H1 (cell line): ENCODE results near the gene ADGRL3. TPM values are rescaled to one million over a fixed set of nuclear protein-coding genes. Genes with fewer than 3 reads are reported as not detected.

Experiments
- CTCF ChIA-PET: fragments of 300-600 bp; sonication (Branson Sonifier 250); formaldehyde crosslinking; loops from one replicate; lab custom pipeline; 2021; ENCODE audit not compliant: partially characterized antibody; lab: Charles Lee
- POLR2A ChIA-PET: fragments of 300-600 bp; sonication (Branson Sonifier 250); formaldehyde crosslinking; loops from one replicate; lab custom pipeline; 2021; ENCODE audit warnings: inconsistent platforms; ENCODE audit not compliant: partially characterized antibody; lab: Charles Lee
- DNase-seq, 2 experiments: peaks; one replicate each; pipeline versions ENCODE4 v3.0.0 to v3.0.0-alpha.2; 2010 to 2022; ENCODE audit warnings: low spot score in 2 of 2, low read depth in 1 of 2, mixed read lengths in 1 of 2
- FAIRE-seq: peaks from 2 replicates; lab custom pipeline; 2011; peaks lifted over from hg19 to GRCh38; lab: Jason Lieb, UNC
- H2AFZ ChIP-seq: 2 replicates; pipeline ENCODE4 v1.8.1; 2012; ENCODE audit warnings: low read length, inconsistent platforms
- H2AK5ac ChIP-seq: 2 replicates; pipeline ENCODE4 v1.6.1; 2013; ENCODE audit warnings: low read depth, low read length
- H2BK120ac ChIP-seq: replicated peaks from 2 replicates; pipeline ENCODE3; 2013; ENCODE audit warnings: low read depth, low read length, inconsistent platforms
- H2BK12ac ChIP-seq: 2 replicates; pipeline ENCODE4 v1.6.1; 2013; ENCODE audit warnings: low read depth, low read length
- H2BK15ac ChIP-seq: 2 replicates; pipeline ENCODE4 v1.6.1; 2013; ENCODE audit warnings: low read length
- H2BK20ac ChIP-seq: 2 replicates; pipeline ENCODE4 v1.6.1; 2013; ENCODE audit warnings: low read length
- H2BK5ac ChIP-seq: 2 replicates; pipeline ENCODE4 v1.6.1; 2013; ENCODE audit warnings: low read depth, low read length
- H3K14ac ChIP-seq: 2 replicates; pipeline ENCODE4 v1.6.1; 2013; ENCODE audit warnings: inconsistent platforms; ENCODE audit not compliant: insufficient read length
- H3K18ac ChIP-seq: 2 replicates; pipeline ENCODE4 v1.6.1; 2013; ENCODE audit warnings: low read length; ENCODE audit errors: extremely low read depth
- H3K23ac ChIP-seq: 2 replicates; pipeline ENCODE4 v1.6.1; 2013; ENCODE audit warnings: inconsistent platforms; ENCODE audit not compliant: insufficient read length
- H3K23me2 ChIP-seq: 2 replicates; pipeline ENCODE4 v1.6.1; 2013; ENCODE audit warnings: low read depth, low read length
- H3K27ac ChIP-seq: 2 replicates; pipeline ENCODE4 v1.6.1; 2011; ENCODE audit warnings: low read depth, low read length, inconsistent platforms
- H3K27me3 ChIP-seq, 4 experiments: replicated peaks in 1 of 4; 1 replicate in 1 of 4; 2 replicates in 3 of 4; pipeline versions ENCODE4 v1.6.1 to v1.8.1; 2011 to 2013; ENCODE audit warnings: low read length in 3 of 4, mild to moderate bottlenecking in 3 of 4, inconsistent platforms in 2 of 4, mixed read lengths in 2 of 4, moderate library complexity in 1 of 4; ENCODE audit not compliant: control insufficient read depth in 3 of 4, insufficient read depth in 3 of 4; ENCODE audit errors: extremely low read depth in 1 of 4
- H3K36me3 ChIP-seq, 4 experiments: 2 replicates each; pipeline versions ENCODE4 v1.6.1 to v1.8.1; 2011 to 2013; ENCODE audit warnings: mild to moderate bottlenecking in 4 of 4, low read length in 3 of 4, moderate library complexity in 2 of 4, control low read depth in 1 of 4, inconsistent platforms in 1 of 4; ENCODE audit not compliant: insufficient read depth in 4 of 4, control insufficient read depth in 2 of 4
- H3K4ac ChIP-seq: replicated peaks from 2 replicates; pipeline ENCODE3; 2013; ENCODE audit warnings: low read length, low read depth, mixed read lengths, inconsistent platforms; ENCODE audit not compliant: insufficient read length
- H3K4me1 ChIP-seq, 4 experiments: replicated peaks in 1 of 4; 1 replicate in 1 of 4; 2 replicates in 3 of 4; pipeline versions ENCODE4 v1.6.1 to v1.8.1; 2011 to 2013; ENCODE audit warnings: low read length in 3 of 4, inconsistent platforms in 2 of 4, mixed read lengths in 1 of 4; ENCODE audit not compliant: insufficient read depth in 4 of 4, control insufficient read depth in 3 of 4
- H3K4me2 ChIP-seq, 2 experiments: 2 replicates each; pipeline versions ENCODE4 v1.6.1 to v1.8.1; 2011 to 2013; ENCODE audit warnings: low read depth in 2 of 2, low read length in 2 of 2, control low read depth in 1 of 2, inconsistent platforms in 1 of 2, mild to moderate bottlenecking in 1 of 2; ENCODE audit not compliant: insufficient read depth in 1 of 2
- H3K4me3 ChIP-seq, 4 experiments: fragments of 200-600, 300-600 bp in 1 of 4; sonication (generic), shearing (Covaris generic), sonication (Bioruptor Twin) in 1 of 4; 2 replicates each; pipeline versions ENCODE4 v1.5.1 to v1.8.1; 2011 to 2016; ENCODE audit warnings: low read length in 4 of 4, low read depth in 3 of 4, control low read depth in 2 of 4, inconsistent platforms in 2 of 4, mild to moderate bottlenecking in 2 of 4, mixed read lengths in 1 of 4, moderate library complexity in 1 of 4; ENCODE audit not compliant: insufficient read depth in 2 of 4; ENCODE audit errors: extremely low read depth in 1 of 4
- H3K56ac ChIP-seq: replicated peaks from 2 replicates; pipeline ENCODE3; 2013; ENCODE audit warnings: low read depth, mild to moderate bottlenecking, mixed read lengths, low read length, inconsistent platforms; ENCODE audit not compliant: insufficient read length
- H3K79me1 ChIP-seq: 2 replicates; pipeline ENCODE4 v1.6.1; 2013; ENCODE audit warnings: low read depth, low read length, control low read depth
- H3K79me2 ChIP-seq, 2 experiments: 2 replicates each; pipeline versions ENCODE4 v1.6.1 to v1.8.1; 2012 to 2013; ENCODE audit warnings: low read length in 2 of 2, mild to moderate bottlenecking in 2 of 2, inconsistent platforms in 1 of 2; ENCODE audit not compliant: insufficient read depth in 2 of 2, control insufficient read depth in 1 of 2
- H3K9ac ChIP-seq, 4 experiments: replicated peaks in 1 of 4; 1 replicate in 1 of 4; 2 replicates in 3 of 4; pipeline versions ENCODE4 v1.6.1 to v1.8.1; 2011 to 2013; ENCODE audit warnings: low read depth in 3 of 4, low read length in 3 of 4, control low read depth in 2 of 4, mild to moderate bottlenecking in 2 of 4, moderate library complexity in 2 of 4, inconsistent platforms in 1 of 4; ENCODE audit errors: extremely low read depth in 1 of 4
- H3K9me3 ChIP-seq, 2 experiments: 2 replicates each; pipeline versions ENCODE4 v1.6.1 to v1.8.1; 2012 to 2013; ENCODE audit warnings: mild to moderate bottlenecking in 2 of 2, moderate library complexity in 2 of 2, control low read depth in 1 of 2, inconsistent platforms in 1 of 2, low read depth in 1 of 2, low read length in 1 of 2, mixed read lengths in 1 of 2; ENCODE audit not compliant: insufficient read depth in 2 of 2
- H4K20me1 ChIP-seq, 2 experiments: replicated peaks in 1 of 2; 2 replicates each; pipeline versions ENCODE3 to v1.8.1; 2011 to 2013; ENCODE audit warnings: inconsistent platforms in 2 of 2, low read length in 2 of 2, mild to moderate bottlenecking in 1 of 2; ENCODE audit not compliant: insufficient read depth in 2 of 2, control insufficient read depth in 1 of 2
- H4K5ac ChIP-seq: 2 replicates; pipeline ENCODE4 v1.6.1; 2013; ENCODE audit warnings: low read length, low read depth, mixed read lengths, inconsistent platforms; ENCODE audit not compliant: insufficient read length
- H4K8ac ChIP-seq: 2 replicates; pipeline ENCODE4 v1.8.0; 2013; ENCODE audit warnings: mild to moderate bottlenecking, moderate library complexity, low read length, inconsistent platforms; ENCODE audit not compliant: insufficient read depth; ENCODE audit errors: extremely low read depth
- H4K91ac ChIP-seq: replicated peaks from 2 replicates; pipeline ENCODE3; 2013; ENCODE audit warnings: low read length, mixed read lengths, inconsistent platforms; ENCODE audit not compliant: insufficient read length
- CBX8 ChIP-seq: fragments of 300-800, 300-1000 bp; sonication (generic); IDR thresholded peaks from 2 replicates; pipeline ENCODE4 v1.7.1; 2016; ENCODE audit warnings: low read depth, low read length, borderline replicate concordance
- CTBP2 ChIP-seq: IDR thresholded peaks from 2 replicates; pipeline ENCODE4 v1.7.0; 2011; ENCODE audit warnings: borderline replicate concordance, mild to moderate bottlenecking, moderate library complexity, mixed read lengths, low read length; ENCODE audit not compliant: insufficient read depth, insufficient read length
- JUND ChIP-seq: IDR thresholded peaks from 2 replicates; pipeline ENCODE4 v1.6.1; 2011; ENCODE audit warnings: mild to moderate bottlenecking, improper control_type of control experiment, low read length
- POLR2A ChIP-seq, 2 experiments: IDR thresholded peaks; 1 replicate in 1 of 2; 2 replicates in 1 of 2; pipeline ENCODE4 v1.6.1; 2011; ENCODE audit warnings: low read depth in 2 of 2, low read length in 2 of 2, mild to moderate bottlenecking in 2 of 2; ENCODE audit errors: control extremely low read depth in 1 of 2
- SAP30 ChIP-seq: fragments of 300-600 bp; sonication (generic); IDR thresholded peaks from 2 replicates; pipeline ENCODE4 v1.7.1; 2012; ENCODE audit warnings: low read length, moderate library complexity, mild to moderate bottlenecking, inconsistent platforms; ENCODE audit not compliant: insufficient read depth, insufficient replicate concordance
- SP1 ChIP-seq: IDR thresholded peaks from 2 replicates; pipeline ENCODE4 v1.6.1; 2011; ENCODE audit warnings: low read depth, low read length
- SP2 ChIP-seq: IDR thresholded peaks from 2 replicates; pipeline ENCODE4 v1.6.1; 2012; ENCODE audit warnings: mild to moderate bottlenecking, low read length, inconsistent platforms
- SUZ12 ChIP-seq: fragments of 200-600 bp; sonication (generic); IDR thresholded peaks from 2 replicates; pipeline ENCODE4 v1.6.1; 2012; ENCODE audit warnings: mild to moderate bottlenecking, inconsistent platforms, low read length, moderate library complexity, mixed read lengths
- WGBS, 2 experiments: shearing (Covaris generic) in 1 of 2; methylation state at CpG; one replicate each; pipeline versions ENCODE4 v1.1.6 to v1.1.7; 2013 to 2015; ENCODE audit warnings: low lambda C conversion rate in 2 of 2, mixed read lengths in 2 of 2, inconsistent platforms in 1 of 2, low coverage in 1 of 2, missing lambda C conversion rate in 1 of 2; ENCODE audit not compliant: insufficient replicate concordance in 2 of 2, insufficient coverage in 1 of 2, insufficient read length in 1 of 2; ENCODE audit errors: extremely low coverage in 1 of 2, missing lambda C conversion rate in 1 of 2; 5-methylcytosine and 5-hydroxymethylcytosine counted together
- polyA plus RNA-seq, 7 experiments: library from polyadenylated mRNA; depleted of rRNA in 3 of 7; stranded (reverse) in 5 of 7; unstranded in 2 of 7; fragments of >200 nt in 5 of 7; fragments of 200-250 nt in 2 of 7; gene quantifications; 1 replicate in 5 of 7; 2 replicates in 1 of 7; 4 replicates in 1 of 7; pipeline versions ENCODE4 v1.2.1 to v1.2.3, GENCODE V29; 2011 to 2013; ENCODE audit warnings: missing spikeins in 2 of 7, mixed read lengths in 2 of 7
- total RNA-seq: library from RNA; stranded (reverse); fragmentation: NEBNext Ultra II Directional; extraction: Animal tissue kit (Norgen Biotek cat#: 25700); gene quantifications from 2 replicates; pipeline ENCODE4 v1.2.1, GENCODE V29; 2021

The ADGRL3 gene
- total and polyA plus RNA-seq, 2 of the 8 experiments (the other 6 are each of a cell fraction or from before 2014, with no cell fraction given): 6.6 to 13.0 TPM

DNA sequence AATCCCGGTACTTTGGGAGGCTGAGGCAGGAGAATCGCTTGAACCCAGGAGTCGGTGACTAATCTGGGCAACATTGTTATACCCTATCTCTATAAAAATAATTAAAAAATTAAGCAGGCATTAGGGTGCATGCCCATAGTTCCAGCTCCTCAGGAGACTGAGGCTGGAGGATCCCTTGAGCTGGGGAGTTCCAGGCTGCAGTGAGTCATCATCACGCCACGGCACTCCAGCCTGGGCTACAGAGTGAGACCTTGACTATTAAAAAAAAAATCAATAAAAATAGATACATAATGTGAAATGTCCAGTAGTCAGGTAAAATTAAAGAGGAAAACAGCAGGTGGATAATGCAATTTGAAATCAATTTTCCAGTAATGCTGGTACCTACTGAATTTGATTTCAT, 14.6 kb downstream of the ADGRL3 start:
- H2BK15ac ChIP-seq: no peak overlapping the region
- H4K91ac ChIP-seq: no peak overlapping the region
- H3K9me3 ChIP-seq: no peaks in the 10 kb centered on the region; a peak in 1 of 4 replicates
- peaks cover 0 to 37% of the 10 kb centered on the region in 2 experiments; a peak in 2 of 4 replicates for H3K79me2 ChIP-seq
- POLR2A ChIA-PET: no interaction called here
- H3K27me3 ChIP-seq: no peaks in the 10 kb centered on the region
- H2BK120ac ChIP-seq: no peak overlapping the region
- H3K27ac ChIP-seq: no peak overlapping the region
- no peak overlapping the region for H2BK12ac ChIP-seq
- CTCF ChIA-PET: no interaction called here
- no peaks in the 10 kb centered on the region; a peak in 1 of 7 replicates for H3K4me1 ChIP-seq
- H3K18ac ChIP-seq: no peak overlapping the region
- H3K14ac ChIP-seq: no peak overlapping the region
- H3K4ac ChIP-seq: no peak overlapping the region
- no peak for FAIRE-seq
- no peaks in the 10 kb centered on the region for H4K20me1 ChIP-seq
- 94% methylated on average over 5 of the region's 5 CpGs; no CpG with 5 or more reads in 1 of the 2 experiments for WGBS, 2 experiments
- DNase-seq: no peak
- H3K4me3 ChIP-seq: no peak overlapping the region
- no peaks in the 10 kb centered on the region for H3K23me2 ChIP-seq
- H2AFZ ChIP-seq: no peak overlapping the region
- H3K56ac ChIP-seq: no peak overlapping the region
- H2BK20ac ChIP-seq: no peak overlapping the region
- H4K8ac ChIP-seq: no peak overlapping the region
- H3K36me3 ChIP-seq: no peaks in the 10 kb centered on the region
- H3K23ac ChIP-seq: no peak overlapping the region
- no peak overlapping the region for H4K5ac ChIP-seq
- H3K4me2 ChIP-seq: no peak overlapping the region
- H2AK5ac ChIP-seq: no peak overlapping the region
- H2BK5ac ChIP-seq: no peak overlapping the region
- H3K9ac ChIP-seq: no peak overlapping the region
- 0 out of 2 replicates have a peak, but pooled peaks cover 2% of the 10 kb centered on the region for H3K79me1 ChIP-seq
- TF ChIP-seq POLR2A (IDR thresholded peaks at IDR 0.05; ENCODE audit: control extremely low read depth in 1 of 2, low read depth in 2 of 2, low read length in 2 of 2) (no peak), SUZ12 (no peak), JUND (no peak), CTBP2 (no peak), CBX8 (no peak), SP2 (no peak), SAP30 (no peak), SP1 (no peak)
